Diencephalon (tissue), 1 donor: Measurements from ENCODE around the gene SBSN. TPM values are rescaled to one million over a fixed set of nuclear protein-coding genes. Genes with fewer than 3 reads are reported as not detected.

ENCODE experiments used
- total RNA-seq: library from RNA; depleted of rRNA; stranded (reverse); fragments of >200 nt; gene quantifications from one replicate; pipeline ENCODE4 v1.2.3, GENCODE V29; 2014

SBSN gene
- total RNA-seq: not detected

GRCh38 chr19:35528218-35529038 is at the start of gene SBSN:
Gene SBSN, minus strand, starts transcription at chr19:35528311. Its CDS starts 30 bp downstream, at chr19:35528281.

GRCh38 chr19:35563207-35563829 is 35.2 kb upstream of the SBSN start, which contains the start of gene ATP4A:
Gene ATP4A, minus strand, starts transcription at chr19:35563658. Its CDS starts 29 bp downstream, at chr19:35563629.

GRCh38 chr19:35545001-35545854 is 17.1 kb upstream of the SBSN start, which contains the start of gene TMEM147:
Gene TMEM147, plus strand, starts transcription at chr19:35545626. Its CDS starts 114 bp downstream, at chr19:35545740.

GRCh38 chr19:35533201-35533821 is 5.2 kb upstream of the SBSN start, which contains the start of gene GAPDHS:
Gene GAPDHS, plus strand, starts transcription at chr19:35533456. Its CDS starts 72 bp downstream, at chr19:35533528.

GRCh38 chr19:35513628-35514281 is 14.4 kb downstream of the SBSN start, which contains the start of gene DMKN:
Gene DMKN, minus strand, starts transcription at chr19:35513649. Its CDS starts 174 bp downstream, at chr19:35513475.

GRCh38 chr19:35490364-35490763 is 37.7 kb downstream of the SBSN start, which contains the start of gene KRTDAP:
Gene KRTDAP, minus strand, starts transcription at chr19:35490464. Its CDS starts 22 bp downstream, at chr19:35490442.

Other genes starting within 250 kb of the SBSN start
- gene HAMP, start 245.8 kb downstream of the SBSN start, total RNA-seq: not detected
- 1.2 TPM for gene MAG, start 236.2 kb downstream of the SBSN start, total RNA-seq
- gene CD22, start 199.1 kb downstream of the SBSN start, total RNA-seq: 0.46 TPM
- not detected for gene FFAR1, start 180.4 kb downstream of the SBSN start, total RNA-seq
- 0.23 TPM for gene FFAR3, start 169.9 kb downstream of the SBSN start, total RNA-seq
- not detected for gene GPR42, start 157.2 kb downstream of the SBSN start, total RNA-seq
- 0.23 TPM for gene FFAR2, start 80.1 kb downstream of the SBSN start, total RNA-seq
- gene KRTDAP, start 37.8 kb downstream of the SBSN start, total RNA-seq: not detected
- 15.5 TPM for gene DMKN, start 14.7 kb downstream of the SBSN start, total RNA-seq
- gene GAPDHS, start 5.1 kb upstream of the SBSN start, total RNA-seq: not detected
- gene TMEM147, start 17.3 kb upstream of the SBSN start, total RNA-seq: 61.1 TPM
- not detected for gene ATP4A, start 35.3 kb upstream of the SBSN start, total RNA-seq
- gene PMIS2, start 57.9 kb upstream of the SBSN start, total RNA-seq: not detected
- gene HAUS5, start 84.4 kb upstream of the SBSN start, total RNA-seq: 6.0 TPM
- 18.2 TPM for gene RBM42, start 100.7 kb upstream of the SBSN start, total RNA-seq
- gene ETV2, start 113.4 kb upstream of the SBSN start, total RNA-seq: 0.46 TPM
- 199 TPM for gene COX6B1, start 120.0 kb upstream of the SBSN start, total RNA-seq
- not detected for gene UPK1A, start 138.2 kb upstream of the SBSN start, total RNA-seq
- not detected for gene ZBTB32, start 176.2 kb upstream of the SBSN start, total RNA-seq
- gene KMT2B, start 189.7 kb upstream of the SBSN start, total RNA-seq: 6.2 TPM
- gene IGFLR1, start 214.1 kb upstream of the SBSN start, total RNA-seq: 0.46 TPM
- gene U2AF1L4, start 217.1 kb upstream of the SBSN start, total RNA-seq: 10.8 TPM
- 23.5 TPM for gene PSENEN, start 217.3 kb upstream of the SBSN start, total RNA-seq
- gene LIN37, start 220.3 kb upstream of the SBSN start, total RNA-seq: 12.0 TPM
- gene HSPB6, start 228.7 kb upstream of the SBSN start, total RNA-seq: 0.23 TPM
- 5.5 TPM for gene PROSER3, start 229.9 kb upstream of the SBSN start, total RNA-seq
- 68.0 TPM for gene ARHGAP33, start 247.3 kb upstream of the SBSN start, total RNA-seq